Activated B cell treated with CpG ODN at 0.5 μM for 24 hours (primary cell): ENCODE results near the gene PHOX2A. TPM values are rescaled to one million over a fixed set of nuclear protein-coding genes. Genes with fewer than 3 reads are reported as not detected.
"Not testable (repeated sequence)": the region's sequence is repeated elsewhere in the genome, so short reads cannot be mapped to it uniquely, and the experiment has no call there.

ENCODE experiments used
- ATAC-seq: fragments of 200-7000 bp; cut with Tn5 transposase; one replicate; pipeline ENCODE4 v1.10.0; 2021; ENCODE audit warnings: low read depth, mild to moderate bottlenecking, moderate library complexity
- CTCF ChIA-PET: fragments of 350-600 bp; sonication (Branson Sonifier 250); formaldehyde crosslinking; loops from one replicate; lab custom pipeline; 2021; ENCODE audit warnings: antibody characterized with exemption; lab: Charles Lee
- POLR2A ChIA-PET: fragments of 350-600 bp; sonication (Branson Sonifier 250); formaldehyde crosslinking; loops from one replicate; lab custom pipeline; 2021; ENCODE audit warnings: antibody characterized with exemption; lab: Charles Lee
- DNase-seq: peaks from one replicate; pipeline ENCODE4 v3.0.0; 2022
- H3K27ac Mint-ChIP-seq: one replicate; pipeline ENCODE4 v1.8.0; 2020; ENCODE audit warnings: mixed read lengths
- H3K27me3 Mint-ChIP-seq: one replicate; pipeline ENCODE4 v1.8.0; 2021; ENCODE audit warnings: mixed read lengths
- H3K36me3 Mint-ChIP-seq: one replicate; pipeline ENCODE4 v1.8.0; 2021; ENCODE audit warnings: low read depth, mixed read lengths
- H3K4me1 Mint-ChIP-seq: one replicate; pipeline ENCODE4 v1.8.0; 2021; ENCODE audit warnings: mixed read lengths
- H3K4me3 Mint-ChIP-seq: one replicate; pipeline ENCODE4 v1.8.0; 2020; ENCODE audit warnings: mild to moderate bottlenecking, mixed read lengths
- H3K9me3 Mint-ChIP-seq: one replicate; pipeline ENCODE4 v1.8.0; 2020; ENCODE audit warnings: mixed read lengths
- intact Hi-C: fragments of 100-400 bp; cut with micrococcal nuclease; formaldehyde crosslinking; loops from one replicate; pipeline ENCODE4 v1.15.1; 2024
- total RNA-seq: library from RNA; stranded (reverse); gene quantifications from 2 replicates; pipeline ENCODE4 v1.2.3, GENCODE V29; 2022
- TF ChIP-seq, protein P1 (sequence below): fragments of 200-600 bp; IDR thresholded peaks from one replicate; pipeline ENCODE4 v1.8.0; 2022; ENCODE audit warnings: antibody characterized with exemption, mild to moderate bottlenecking

The PHOX2A gene
- total RNA-seq, 1 donor from 2014 or later, result not detected

DNA sequence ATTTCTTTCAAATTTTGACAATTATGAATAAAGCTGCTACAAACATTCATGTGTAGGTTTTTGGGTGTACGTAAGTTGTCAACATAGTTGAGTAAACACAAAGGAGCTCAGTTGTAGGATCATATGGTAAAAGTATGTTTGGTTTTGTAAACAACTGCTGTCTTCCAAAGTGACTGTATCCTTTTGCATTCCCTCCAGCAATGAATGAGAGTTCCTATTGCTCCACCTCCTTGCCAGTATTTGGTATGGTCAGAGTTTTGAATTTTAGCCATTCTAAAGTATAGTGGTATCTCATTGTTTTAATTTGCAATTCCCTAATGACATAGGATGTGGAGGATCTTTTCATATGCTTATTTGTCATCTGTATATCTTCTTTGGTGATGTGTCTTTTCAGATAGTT lies 28.0 kb upstream of the PHOX2A start:
- no peaks in the 10 kb centered on the region for H3K9me3 Mint-ChIP-seq
- DNase-seq (no peak), ATAC-seq (no peak)
- no peaks in the 10 kb centered on the region for H3K36me3 Mint-ChIP-seq
- no peak overlapping the region for H3K4me3 Mint-ChIP-seq
- POLR2A ChIA-PET, result no interaction called here
- no peak overlapping the region for H3K27ac Mint-ChIP-seq
- H3K27me3 Mint-ChIP-seq, result peaks cover 15% of the 10 kb centered on the region
- intact Hi-C loops, result no loop called here
- TF ChIP-seq, protein P1, sequence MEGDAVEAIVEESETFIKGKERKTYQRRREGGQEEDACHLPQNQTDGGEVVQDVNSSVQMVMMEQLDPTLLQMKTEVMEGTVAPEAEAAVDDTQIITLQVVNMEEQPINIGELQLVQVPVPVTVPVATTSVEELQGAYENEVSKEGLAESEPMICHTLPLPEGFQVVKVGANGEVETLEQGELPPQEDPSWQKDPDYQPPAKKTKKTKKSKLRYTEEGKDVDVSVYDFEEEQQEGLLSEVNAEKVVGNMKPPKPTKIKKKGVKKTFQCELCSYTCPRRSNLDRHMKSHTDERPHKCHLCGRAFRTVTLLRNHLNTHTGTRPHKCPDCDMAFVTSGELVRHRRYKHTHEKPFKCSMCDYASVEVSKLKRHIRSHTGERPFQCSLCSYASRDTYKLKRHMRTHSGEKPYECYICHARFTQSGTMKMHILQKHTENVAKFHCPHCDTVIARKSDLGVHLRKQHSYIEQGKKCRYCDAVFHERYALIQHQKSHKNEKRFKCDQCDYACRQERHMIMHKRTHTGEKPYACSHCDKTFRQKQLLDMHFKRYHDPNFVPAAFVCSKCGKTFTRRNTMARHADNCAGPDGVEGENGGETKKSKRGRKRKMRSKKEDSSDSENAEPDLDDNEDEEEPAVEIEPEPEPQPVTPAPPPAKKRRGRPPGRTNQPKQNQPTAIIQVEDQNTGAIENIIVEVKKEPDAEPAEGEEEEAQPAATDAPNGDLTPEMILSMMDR, result no peak
- H3K4me1 Mint-ChIP-seq, result peaks cover 3% of the 10 kb centered on the region
- CTCF ChIA-PET, result no interaction called here

DNA sequence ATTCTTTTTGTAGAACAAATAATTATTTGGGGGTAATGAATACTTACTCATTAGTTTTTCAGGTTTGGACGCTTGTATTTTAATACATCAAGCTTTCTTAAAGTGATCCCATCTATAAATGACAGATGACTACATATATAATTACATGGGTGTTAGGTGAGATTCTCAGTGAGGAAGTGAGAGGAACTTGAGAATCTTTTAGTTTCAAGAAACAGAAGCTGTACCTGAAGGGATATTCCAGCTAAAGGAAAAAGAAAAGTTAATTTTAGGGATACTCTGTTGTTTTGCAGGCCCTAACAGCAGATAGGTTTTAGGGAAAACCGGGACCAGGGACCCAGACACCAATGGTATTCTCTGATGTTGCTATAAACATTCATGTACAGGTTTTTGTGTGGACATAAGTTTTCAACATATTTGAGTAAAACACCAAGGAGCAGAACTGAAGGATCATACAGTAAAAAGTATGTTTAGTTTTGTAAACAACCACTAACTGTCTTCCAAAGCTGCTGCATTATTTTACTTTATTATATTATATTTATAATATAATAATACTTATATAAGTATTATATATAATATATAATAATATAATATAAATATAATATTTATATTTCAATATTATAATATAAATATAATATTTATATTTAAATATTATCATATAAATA lies 24.1 kb upstream of the PHOX2A start:
- no peaks in the 10 kb centered on the region for H3K9me3 Mint-ChIP-seq
- H3K36me3 Mint-ChIP-seq, result no peaks in the 10 kb centered on the region
- intact Hi-C loops, result loop anchor here (1.0 kb wide), 1 partner anchor 18 kb away; no protein-coding TSS in a partner anchor
- ATAC-seq (no peak), DNase-seq (no peak)
- ChIA-PET POLR2A (interaction anchor here (1.1 kb wide), 1 partner anchor 33 kb away, joined by 3 read pairs; no protein-coding TSS in a partner anchor), CTCF (interaction anchor here (0.6 kb wide), 1 partner anchor 43 kb away, joined by 3 read pairs; no protein-coding TSS in a partner anchor)
- H3K4me3 Mint-ChIP-seq, result no peak overlapping the region
- H3K27ac Mint-ChIP-seq, result no peak overlapping the region
- peaks cover under 1% of the 10 kb centered on the region for H3K4me1 Mint-ChIP-seq
- H3K27me3 Mint-ChIP-seq, result peaks cover 9% of the 10 kb centered on the region
- TF ChIP-seq, protein P1, result no peak

DNA sequence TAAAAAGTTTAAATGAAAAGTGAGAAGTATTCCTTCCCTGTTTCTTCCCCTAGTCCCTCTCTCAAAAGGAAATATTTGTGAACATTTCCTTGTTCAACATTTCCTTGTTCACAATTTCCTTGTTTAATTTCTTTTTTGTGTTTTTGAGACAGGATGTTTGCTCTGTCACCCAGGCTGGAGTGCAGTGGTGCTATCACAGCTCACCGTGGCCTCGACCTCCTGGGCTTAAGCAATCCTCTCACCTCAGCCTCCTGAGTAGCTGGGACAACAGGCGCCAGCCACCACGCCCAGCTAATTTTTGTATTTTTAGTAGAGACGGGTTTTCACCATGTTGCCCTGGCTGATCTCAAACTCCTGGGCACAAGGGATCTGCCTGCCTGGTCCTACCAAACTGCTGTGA lies 23.0 kb upstream of the PHOX2A start:
- CTCF ChIA-PET, result interaction anchor here (0.6 kb wide), 1 partner anchor 44 kb away, joined by 3 read pairs; no protein-coding TSS in a partner anchor
- H3K36me3 Mint-ChIP-seq, H3K4me1 Mint-ChIP-seq, ATAC-seq, H3K9me3 Mint-ChIP-seq, H3K27ac Mint-ChIP-seq, H3K4me3 Mint-ChIP-seq, POLR2A ChIA-PET, DNase-seq: not testable (repeated sequence)
- intact Hi-C loops, result loop anchor here (1.0 kb wide), 1 partner anchor 17 kb away; no protein-coding TSS in a partner anchor
- peaks cover 13% of the 10 kb centered on the region for H3K27me3 Mint-ChIP-seq

DNA sequence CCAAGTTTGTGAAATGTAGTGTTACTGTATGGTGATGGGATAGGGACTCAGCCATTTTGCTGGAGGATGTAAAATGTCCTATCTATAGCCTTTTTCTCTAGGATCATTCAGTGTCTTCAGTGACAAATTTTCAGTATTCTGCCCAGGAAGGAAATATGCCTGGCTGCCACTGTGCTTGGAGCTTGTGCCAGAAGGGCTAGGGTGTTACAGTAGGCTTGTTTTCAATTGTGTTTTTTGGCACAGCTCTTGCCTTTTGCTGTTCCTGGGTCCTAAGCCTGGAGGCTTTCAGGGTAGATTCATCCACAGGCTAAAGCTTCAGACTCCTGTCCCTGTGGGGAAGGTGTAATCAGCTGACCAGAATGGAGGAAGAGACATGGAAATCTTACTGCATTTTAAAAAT lies 22.0 kb upstream of the PHOX2A start:
- DNase-seq, result no peak
- TF ChIP-seq, protein P1, result no peak
- H3K27me3 Mint-ChIP-seq, result peaks cover 13% of the 10 kb centered on the region
- no peak for ATAC-seq
- no peaks in the 10 kb centered on the region for H3K36me3 Mint-ChIP-seq
- no peaks in the 10 kb centered on the region for H3K9me3 Mint-ChIP-seq
- no peak overlapping the region for H3K27ac Mint-ChIP-seq
- intact Hi-C loops, result no loop called here
- H3K4me3 Mint-ChIP-seq, result no peak overlapping the region
- POLR2A ChIA-PET, result no interaction called here
- H3K4me1 Mint-ChIP-seq, result no peaks in the 10 kb centered on the region
- CTCF ChIA-PET, result no interaction called here

DNA sequence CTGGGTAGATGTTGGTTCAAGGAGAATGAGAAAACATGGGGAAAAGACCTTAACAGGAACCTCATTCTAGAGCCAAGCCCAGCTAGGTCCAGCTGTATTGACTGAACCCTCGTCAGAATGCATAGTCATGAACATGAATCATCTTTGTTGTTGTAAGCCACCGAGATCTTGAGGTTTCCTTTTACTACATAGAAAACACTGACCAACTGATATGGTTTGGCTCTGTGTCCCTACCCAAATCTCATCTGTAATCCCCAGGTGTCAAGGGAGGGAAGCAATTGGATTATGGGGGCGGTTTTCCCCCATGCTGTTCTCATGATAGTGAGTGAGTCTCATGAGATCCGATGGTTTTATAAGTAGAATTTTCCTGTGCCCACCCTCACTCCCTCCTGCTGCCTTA lies 19.4 kb upstream of the PHOX2A start:
- Mint-ChIP-seq H3K4me3 (no peak overlapping the region), H3K27ac (no peak overlapping the region), H3K4me1 (no peaks in the 10 kb centered on the region), H3K36me3 (no peaks in the 10 kb centered on the region), H3K27me3 (peaks cover 19% of the 10 kb centered on the region), H3K9me3 (no peaks in the 10 kb centered on the region)
- ATAC-seq, result no peak
- intact Hi-C loops, result no loop called here
- ChIA-PET POLR2A (interaction anchor here (0.5 kb wide), 1 partner anchor 79 kb away, joined by 3 read pairs; no protein-coding TSS in a partner anchor), CTCF (no interaction called here)
- no peak for DNase-seq
- TF ChIP-seq, protein P1, result no peak
